ENCODE measurements around the gene CHL1. TPM values are rescaled to one million over a fixed set of nuclear protein-coding genes. Genes with fewer than 3 reads are reported as not detected.

CHL1 gene
- total RNA-seq, 1 experiment from 2014 or later, result not detected

DNA sequence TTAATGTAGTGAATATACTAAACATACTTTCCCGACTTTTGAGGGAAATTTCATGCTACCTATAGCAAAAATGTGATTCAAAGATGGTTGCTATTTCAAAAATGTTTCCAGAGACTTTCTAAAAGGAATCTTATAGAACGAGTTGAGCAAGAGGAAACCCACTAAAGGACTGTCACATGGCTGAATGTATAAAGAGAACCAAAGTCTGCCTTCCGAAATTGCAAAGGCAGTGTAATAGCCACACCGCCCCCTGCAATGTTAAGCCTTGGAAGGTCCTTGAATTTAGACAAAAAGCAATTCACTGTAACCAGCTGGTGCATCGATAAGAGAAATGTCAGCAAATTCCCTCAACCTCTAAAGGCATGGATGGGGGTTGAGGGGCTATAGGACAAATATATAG, 142.8 kb downstream of the CHL1 start:
- no peaks in the 10 kb centered on the region for H3K9me3 Mint-ChIP-seq (ENCODE audit: unreplicated experiment)
- Histone ChIP-seq H3K4me3 (ENCODE audit: low read depth, low read length) (no peak overlapping the region), H3K9me3 (no peaks in the 10 kb centered on the region), H3K36me3 (ENCODE audit: control insufficient read depth, insufficient read depth, low read length) (no peaks in the 10 kb centered on the region), H3K27me3 (replicated peaks; ENCODE audit: control insufficient read depth, insufficient read depth, low read length) (no peaks in the 10 kb centered on the region), H3K4me1 (no peaks in the 10 kb centered on the region)
- H3K36me3 Mint-ChIP-seq (ENCODE audit: insufficient read depth, unreplicated experiment), result no peaks in the 10 kb centered on the region
- CTCF ChIA-PET, result interaction anchor here (0.9 kb wide), 1 partner anchor 15 kb away, joined by 3 read pairs; no protein-coding TSS in a partner anchor
- intact Hi-C loops (cut with micrococcal nuclease; ENCODE audit: unreplicated experiment), result no loop called here
- no peaks in the 10 kb centered on the region for H3K4me1 Mint-ChIP-seq (ENCODE audit: low read depth, unreplicated experiment)
- H3K27ac Mint-ChIP-seq (ENCODE audit: unreplicated experiment), result no peak overlapping the region
- no peak for TF ChIP-seq CTCF (IDR thresholded peaks at IDR 0.05; ENCODE audit: insufficient read depth in 1 of 2, low read depth in 1 of 2, low read length in 1 of 2, severe bottlenecking in 1 of 2, unreplicated experiment in 1 of 2)
- no TSS peak for BruUV-seq (replicated peaks)
- no peak for DNase-seq
- H3K4me3 Mint-ChIP-seq (ENCODE audit: unreplicated experiment), result no peak overlapping the region
- POLR2A ChIA-PET, result no interaction called here
- H3K27me3 Mint-ChIP-seq (ENCODE audit: insufficient read depth, unreplicated experiment), result no peaks in the 10 kb centered on the region

GRCh38 chr3:341998-342397, 145.4 kb downstream of the CHL1 start:
- intact Hi-C loops (cut with micrococcal nuclease; ENCODE audit: unreplicated experiment), result no loop called here
- H3K4me1 ChIP-seq, result no peaks in the 10 kb centered on the region
- no peaks in the 10 kb centered on the region for H3K36me3 ChIP-seq (ENCODE audit: control insufficient read depth, insufficient read depth, low read length)
- BruUV-seq (replicated peaks), result no TSS peak
- POLR2A ChIA-PET, result no interaction called here
- H3K4me3 Mint-ChIP-seq (ENCODE audit: unreplicated experiment), result no peak overlapping the region
- no peaks in the 10 kb centered on the region for H3K36me3 Mint-ChIP-seq (ENCODE audit: insufficient read depth, unreplicated experiment)
- no peaks in the 10 kb centered on the region for H3K9me3 ChIP-seq
- no peaks in the 10 kb centered on the region for H3K27me3 ChIP-seq (replicated peaks; ENCODE audit: control insufficient read depth, insufficient read depth, low read length)
- H3K4me1 Mint-ChIP-seq (ENCODE audit: low read depth, unreplicated experiment), result no peaks in the 10 kb centered on the region
- no peak overlapping the region for H3K4me3 ChIP-seq (ENCODE audit: low read depth, low read length)
- H3K27me3 Mint-ChIP-seq (ENCODE audit: insufficient read depth, unreplicated experiment), result no peaks in the 10 kb centered on the region
- no peak for DNase-seq
- H3K9me3 Mint-ChIP-seq (ENCODE audit: unreplicated experiment), result no peaks in the 10 kb centered on the region
- H3K27ac Mint-ChIP-seq (ENCODE audit: unreplicated experiment), result no peak overlapping the region
- TF ChIP-seq CTCF (IDR thresholded peaks at IDR 0.05; ENCODE audit: insufficient read depth in 1 of 2, low read depth in 1 of 2, low read length in 1 of 2, severe bottlenecking in 1 of 2, unreplicated experiment in 1 of 2), result no peak
- CTCF ChIA-PET, result interaction anchor here (0.5 kb wide), 1 partner anchor 47 kb away, joined by 4 read pairs; no protein-coding TSS in a partner anchor

DNA sequence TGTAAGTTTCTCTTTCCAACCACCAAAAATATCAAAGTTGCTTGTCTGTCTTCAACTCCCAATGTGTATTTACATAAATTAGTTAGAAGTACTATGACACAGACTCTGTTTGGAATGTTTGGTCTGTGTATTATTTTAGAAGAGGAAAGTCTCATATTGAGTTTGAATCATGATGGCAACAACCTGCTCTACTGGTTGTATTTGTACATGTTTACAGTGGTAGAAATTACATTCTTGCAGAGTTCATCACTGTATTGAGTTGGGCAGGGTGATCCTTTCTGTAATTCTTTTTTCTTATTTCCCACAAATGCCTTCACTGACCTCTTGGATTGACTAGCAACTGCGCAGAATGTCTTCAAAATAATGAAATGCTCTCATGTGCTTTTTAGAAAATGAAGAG, 149.6 kb downstream of the CHL1 start:
- CTCF ChIA-PET, result no interaction called here
- H3K4me3 ChIP-seq (ENCODE audit: low read depth, low read length), result no peak overlapping the region

More for the DNA sequence above, 149.6 kb downstream of the CHL1 start:
- H3K36me3 Mint-ChIP-seq (ENCODE audit: insufficient read depth, unreplicated experiment), result no peaks in the 10 kb centered on the region
- peaks cover 3% of the 10 kb centered on the region for H3K27me3 Mint-ChIP-seq (ENCODE audit: insufficient read depth, unreplicated experiment)
- Histone ChIP-seq H3K27me3 (replicated peaks; ENCODE audit: control insufficient read depth, insufficient read depth, low read length) (no peaks in the 10 kb centered on the region), H3K9me3 (no peaks in the 10 kb centered on the region), H3K4me1 (no peaks in the 10 kb centered on the region), H3K36me3 (ENCODE audit: control insufficient read depth, insufficient read depth, low read length) (no peaks in the 10 kb centered on the region)
- intact Hi-C loops (cut with micrococcal nuclease; ENCODE audit: unreplicated experiment), result no loop called here
- H3K4me1 Mint-ChIP-seq (ENCODE audit: low read depth, unreplicated experiment), result no peaks in the 10 kb centered on the region
- DNase-seq, result no peak
- H3K27ac Mint-ChIP-seq (ENCODE audit: unreplicated experiment), result no peak overlapping the region
- no TSS peak for BruUV-seq (replicated peaks)
- no peak for TF ChIP-seq CTCF (IDR thresholded peaks at IDR 0.05; ENCODE audit: insufficient read depth in 1 of 2, low read depth in 1 of 2, low read length in 1 of 2, severe bottlenecking in 1 of 2, unreplicated experiment in 1 of 2)
- no peaks in the 10 kb centered on the region for H3K9me3 Mint-ChIP-seq (ENCODE audit: unreplicated experiment)
- no peak overlapping the region for H3K4me3 Mint-ChIP-seq (ENCODE audit: unreplicated experiment)
- POLR2A ChIA-PET, result no interaction called here
